Measurements from ENCODE around the gene ABHD5.

ABHD5 gene

DNA sequence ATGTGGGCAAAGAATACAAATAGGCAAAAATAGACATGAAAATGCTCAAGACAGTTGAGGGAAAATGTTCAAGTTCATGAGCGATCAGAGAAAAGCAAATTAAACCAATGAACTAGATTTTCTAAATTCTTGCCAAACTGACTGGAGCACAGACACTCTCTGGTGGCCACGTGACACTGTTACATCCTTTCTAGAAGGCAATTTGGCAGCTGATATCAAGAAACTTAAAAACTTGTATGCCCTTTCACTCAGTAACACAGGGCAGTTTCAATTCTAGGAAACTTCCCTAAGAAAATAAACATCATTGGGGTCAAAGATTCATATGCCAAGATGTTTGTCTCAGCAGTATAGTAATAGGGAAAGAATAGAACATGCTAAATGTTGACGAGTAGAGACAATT is 52.2 kb downstream of the ABHD5 start:
- DNase-seq (ENCODE audit: extremely low read depth, low read depth) = no peak
- TF ChIP-seq, protein P1, sequence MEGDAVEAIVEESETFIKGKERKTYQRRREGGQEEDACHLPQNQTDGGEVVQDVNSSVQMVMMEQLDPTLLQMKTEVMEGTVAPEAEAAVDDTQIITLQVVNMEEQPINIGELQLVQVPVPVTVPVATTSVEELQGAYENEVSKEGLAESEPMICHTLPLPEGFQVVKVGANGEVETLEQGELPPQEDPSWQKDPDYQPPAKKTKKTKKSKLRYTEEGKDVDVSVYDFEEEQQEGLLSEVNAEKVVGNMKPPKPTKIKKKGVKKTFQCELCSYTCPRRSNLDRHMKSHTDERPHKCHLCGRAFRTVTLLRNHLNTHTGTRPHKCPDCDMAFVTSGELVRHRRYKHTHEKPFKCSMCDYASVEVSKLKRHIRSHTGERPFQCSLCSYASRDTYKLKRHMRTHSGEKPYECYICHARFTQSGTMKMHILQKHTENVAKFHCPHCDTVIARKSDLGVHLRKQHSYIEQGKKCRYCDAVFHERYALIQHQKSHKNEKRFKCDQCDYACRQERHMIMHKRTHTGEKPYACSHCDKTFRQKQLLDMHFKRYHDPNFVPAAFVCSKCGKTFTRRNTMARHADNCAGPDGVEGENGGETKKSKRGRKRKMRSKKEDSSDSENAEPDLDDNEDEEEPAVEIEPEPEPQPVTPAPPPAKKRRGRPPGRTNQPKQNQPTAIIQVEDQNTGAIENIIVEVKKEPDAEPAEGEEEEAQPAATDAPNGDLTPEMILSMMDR (IDR thresholded peaks at IDR 0.05; ENCODE audit: low read depth, low read length, missing control alignments) = no peak
- H3K4me3 ChIP-seq (replicated peaks; ENCODE audit: low read depth, low read length) = no peak overlapping the region

DNA sequence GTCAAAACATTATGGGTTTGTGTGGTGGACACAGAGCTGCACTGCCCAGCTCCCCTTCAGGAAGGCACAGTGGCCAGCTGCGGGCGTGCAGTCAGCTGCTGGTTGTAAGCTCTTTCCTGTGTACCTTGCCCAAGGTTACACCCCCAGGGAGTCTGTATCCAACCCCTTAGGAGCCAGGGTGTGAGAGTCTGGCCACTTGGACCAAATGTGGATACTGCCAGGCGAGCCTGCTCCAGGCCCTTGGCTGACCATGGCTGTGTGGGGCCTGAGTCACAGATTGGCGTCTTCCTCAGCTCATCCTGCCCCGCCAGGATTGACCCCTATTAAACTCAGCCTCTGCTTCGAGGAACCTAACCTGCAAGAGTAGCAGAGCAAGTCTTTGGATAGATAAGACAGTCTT is 56.9 kb downstream of the ABHD5 start:
- no peak overlapping the region for H3K4me3 ChIP-seq (replicated peaks; ENCODE audit: low read depth, low read length)
- TF ChIP-seq, protein P1 (IDR thresholded peaks at IDR 0.05; ENCODE audit: low read depth, low read length, missing control alignments) = no peak
- DNase-seq (ENCODE audit: extremely low read depth, low read depth) = no peak

DNA sequence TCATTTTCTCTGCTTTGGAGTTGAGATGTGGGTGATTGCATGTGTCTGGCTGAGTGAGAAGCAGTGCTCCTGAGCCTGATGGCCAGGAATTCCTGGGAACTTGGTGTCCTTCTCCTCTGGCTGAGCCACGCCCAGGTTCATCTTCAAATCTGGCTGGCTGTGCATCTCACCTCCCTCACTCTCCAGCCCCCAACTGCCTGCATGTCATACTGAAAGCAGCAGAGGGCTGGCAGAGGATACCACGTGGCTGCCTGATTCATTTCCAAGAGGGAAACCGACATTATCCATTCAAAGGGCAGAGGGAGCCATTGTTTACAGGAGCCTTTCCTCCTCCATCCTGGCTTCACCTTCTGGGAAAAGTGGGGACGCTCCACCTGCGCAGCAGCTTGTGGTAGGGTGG is 57.4 kb downstream of the ABHD5 start:
- no peak overlapping the region for H3K4me3 ChIP-seq (replicated peaks; ENCODE audit: low read depth, low read length)
- DNase-seq (ENCODE audit: extremely low read depth, low read depth) = no peak
- TF ChIP-seq, protein P1 (IDR thresholded peaks at IDR 0.05; ENCODE audit: low read depth, low read length, missing control alignments) = no peak

DNA sequence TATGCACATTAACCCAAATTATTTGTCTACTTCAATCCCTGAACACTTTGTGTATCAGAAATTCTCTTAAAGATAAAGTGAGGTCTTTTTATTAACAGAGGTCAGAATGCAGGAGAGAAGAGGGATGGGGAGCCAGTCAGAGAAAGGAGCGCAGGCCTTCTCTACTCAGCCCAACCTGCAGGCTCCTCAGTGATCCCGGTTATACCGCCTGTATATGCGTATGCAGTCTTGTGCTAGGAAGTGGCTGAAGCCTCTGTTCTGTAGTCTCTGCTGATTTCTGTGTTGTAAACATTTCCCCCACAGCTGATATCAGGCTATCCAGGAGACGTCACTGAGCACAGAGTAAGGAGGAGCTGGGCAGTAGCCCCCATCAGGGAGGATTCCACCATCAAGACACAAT is 57.9 kb downstream of the ABHD5 start:
- no peak for DNase-seq (ENCODE audit: extremely low read depth, low read depth)
- TF ChIP-seq, protein P1 (IDR thresholded peaks at IDR 0.05; ENCODE audit: low read depth, low read length, missing control alignments) = no peak
- no peak overlapping the region for H3K4me3 ChIP-seq (replicated peaks; ENCODE audit: low read depth, low read length)

DNA sequence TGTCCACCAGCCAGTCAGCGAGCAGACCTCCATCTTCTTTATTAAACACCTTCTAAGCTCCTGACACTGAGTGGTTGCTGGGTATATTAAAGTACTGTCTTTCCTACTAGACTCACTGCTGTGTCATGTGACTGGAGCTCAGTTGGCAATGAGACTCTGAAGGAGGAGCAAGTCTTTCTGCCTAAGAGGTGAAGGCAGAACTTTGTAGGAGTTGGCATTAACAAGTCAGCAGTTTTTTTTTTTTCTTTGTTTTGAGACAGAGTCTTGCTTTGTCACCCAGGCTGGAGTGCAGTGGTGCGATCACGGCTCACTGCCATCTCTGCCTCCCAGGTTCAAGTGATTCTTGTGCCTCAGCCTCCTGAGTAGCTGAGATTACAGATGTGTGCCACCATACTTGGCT is 62.2 kb downstream of the ABHD5 start:
- no peak overlapping the region for H3K4me3 ChIP-seq (replicated peaks; ENCODE audit: low read depth, low read length)
- no peak for DNase-seq (ENCODE audit: extremely low read depth, low read depth)
- TF ChIP-seq, protein P1 (IDR thresholded peaks at IDR 0.05; ENCODE audit: low read depth, low read length, missing control alignments) = no peak

DNA sequence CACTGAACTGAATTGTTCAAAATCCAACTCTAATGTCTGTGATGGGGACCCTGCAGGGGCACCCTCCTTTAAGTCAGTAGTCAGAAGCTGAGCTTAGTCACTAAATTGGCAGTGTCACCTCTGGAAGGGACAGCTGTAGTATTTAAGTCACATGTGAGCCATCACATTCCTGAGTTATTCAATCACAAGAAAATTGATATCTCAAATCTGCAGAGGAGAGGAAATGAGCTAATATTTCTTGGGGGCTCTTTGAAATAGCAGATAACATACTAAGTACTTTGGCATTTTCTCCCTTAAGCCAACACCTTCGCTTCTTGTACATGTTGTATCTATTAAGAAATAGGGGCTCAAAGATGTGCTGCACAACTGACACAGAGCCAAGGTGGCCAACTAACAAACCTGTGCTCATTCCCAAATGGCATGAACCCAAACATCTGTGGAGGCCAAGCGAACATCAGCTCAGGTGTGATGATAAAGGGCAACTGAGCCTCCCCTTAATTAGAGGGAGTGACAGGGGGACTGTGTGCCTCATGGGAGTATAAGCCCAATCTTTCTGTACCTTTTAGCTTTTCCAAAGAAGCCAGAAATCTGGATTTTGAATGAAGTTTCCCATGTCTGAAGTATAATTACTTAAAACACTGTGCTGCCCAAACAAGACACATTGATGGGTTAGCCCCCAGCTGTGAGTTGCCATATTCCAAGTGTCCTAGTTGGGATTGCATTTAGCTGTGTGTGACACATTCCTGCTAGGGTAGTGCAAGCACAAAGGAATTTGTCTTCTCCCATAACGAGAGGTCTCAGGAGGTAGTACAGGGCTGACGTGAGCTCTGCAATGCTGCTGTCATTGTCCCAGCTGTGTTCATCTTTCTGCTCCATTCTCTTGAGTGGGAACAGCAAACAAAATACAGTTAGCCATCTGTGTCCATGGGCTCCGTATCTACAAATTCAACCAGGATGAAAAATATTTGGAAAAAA is 63.3 kb downstream of the ABHD5 start:
- no peak overlapping the region for H3K4me3 ChIP-seq (replicated peaks; ENCODE audit: low read depth, low read length)
- no peak for DNase-seq (ENCODE audit: extremely low read depth, low read depth)
- TF ChIP-seq, protein P1 (IDR thresholded peaks at IDR 0.05; ENCODE audit: low read depth, low read length, missing control alignments) = no peak

All from HFF-Myc (cell line).